Tibial nerve (tissue), 3 donors: ENCODE results near the gene PDCD6IP.

Source experiments
- POLR2A ChIP-seq, 2 donors: fragments of 450-650 bp; IDR thresholded peaks; one replicate each; pipeline ENCODE4 v1.6.1; 2017; ENCODE audit warnings: antibody characterized with exemption in 2 of 2, mild to moderate bottlenecking in 2 of 2, moderate library complexity in 2 of 2
- TF ChIP-seq, protein P1 (sequence below), 5 experiments: fragments of 200-600 bp in 3 of 5; fragments of 450-650 bp in 2 of 5; sonication (generic) in 3 of 5; IDR thresholded peaks; one replicate each; pipeline ENCODE4 v1.5.1; 2016 to 2019; ENCODE audit warnings: antibody characterized with exemption in 5 of 5, mild to moderate bottlenecking in 3 of 5, moderate library complexity in 2 of 5

GRCh38 chr3:33904730-33905129 is 106.3 kb downstream of the PDCD6IP start:
- TF ChIP-seq, protein P1, sequence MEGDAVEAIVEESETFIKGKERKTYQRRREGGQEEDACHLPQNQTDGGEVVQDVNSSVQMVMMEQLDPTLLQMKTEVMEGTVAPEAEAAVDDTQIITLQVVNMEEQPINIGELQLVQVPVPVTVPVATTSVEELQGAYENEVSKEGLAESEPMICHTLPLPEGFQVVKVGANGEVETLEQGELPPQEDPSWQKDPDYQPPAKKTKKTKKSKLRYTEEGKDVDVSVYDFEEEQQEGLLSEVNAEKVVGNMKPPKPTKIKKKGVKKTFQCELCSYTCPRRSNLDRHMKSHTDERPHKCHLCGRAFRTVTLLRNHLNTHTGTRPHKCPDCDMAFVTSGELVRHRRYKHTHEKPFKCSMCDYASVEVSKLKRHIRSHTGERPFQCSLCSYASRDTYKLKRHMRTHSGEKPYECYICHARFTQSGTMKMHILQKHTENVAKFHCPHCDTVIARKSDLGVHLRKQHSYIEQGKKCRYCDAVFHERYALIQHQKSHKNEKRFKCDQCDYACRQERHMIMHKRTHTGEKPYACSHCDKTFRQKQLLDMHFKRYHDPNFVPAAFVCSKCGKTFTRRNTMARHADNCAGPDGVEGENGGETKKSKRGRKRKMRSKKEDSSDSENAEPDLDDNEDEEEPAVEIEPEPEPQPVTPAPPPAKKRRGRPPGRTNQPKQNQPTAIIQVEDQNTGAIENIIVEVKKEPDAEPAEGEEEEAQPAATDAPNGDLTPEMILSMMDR (IDR thresholded peaks at IDR 0.05): no peak
- TF ChIP-seq POLR2A (IDR thresholded peaks at IDR 0.05): no peak
